ENCODE data around the gene SLC44A1.

GRCh38 chr9:105425816-105426433 is 181.5 kb downstream of the SLC44A1 start:
- TF ChIP-seq REST (IDR thresholded peaks at IDR 0.05; ENCODE audit: low read depth, low read length) (no peak), CTCF (IDR thresholded peaks at IDR 0.05 in 2 of 3, conservative IDR thresholded peaks at IDR 0.05 in 1 of 3; ENCODE audit: control insufficient read depth in 2 of 3, extremely low read depth in 1 of 3, insufficient read depth in 1 of 3, low read depth in 3 of 3, low read length in 3 of 3) (peak; percentile 43 to 63 (median 48); a peak in 4 of 6 replicates), SP1 (IDR thresholded peaks at IDR 0.05; ENCODE audit: low read depth, low read length) (no peak), ATF3 (IDR thresholded peaks at IDR 0.05; ENCODE audit: borderline replicate concordance, extremely low read depth, low read depth, low read length) (no peak), MXI1 (IDR thresholded peaks at IDR 0.05; ENCODE audit: low read depth, low read length) (no peak), EP300 (IDR thresholded peaks at IDR 0.05; ENCODE audit: borderline replicate concordance in 1 of 2, control insufficient read depth in 1 of 2, low read depth in 2 of 2, low read length in 2 of 2) (no peak), CBX3 (IDR thresholded peaks at IDR 0.05; ENCODE audit: borderline replicate concordance, low read depth) (no peak), GABPA (IDR thresholded peaks at IDR 0.05; ENCODE audit: low read depth) (no peak), RELA (IDR thresholded peaks at IDR 0.05; ENCODE audit: borderline replicate concordance, partially characterized antibody) (no peak)

All from GM12878 (cell line).